Measurements from ENCODE around the gene KRT79.

DNA sequence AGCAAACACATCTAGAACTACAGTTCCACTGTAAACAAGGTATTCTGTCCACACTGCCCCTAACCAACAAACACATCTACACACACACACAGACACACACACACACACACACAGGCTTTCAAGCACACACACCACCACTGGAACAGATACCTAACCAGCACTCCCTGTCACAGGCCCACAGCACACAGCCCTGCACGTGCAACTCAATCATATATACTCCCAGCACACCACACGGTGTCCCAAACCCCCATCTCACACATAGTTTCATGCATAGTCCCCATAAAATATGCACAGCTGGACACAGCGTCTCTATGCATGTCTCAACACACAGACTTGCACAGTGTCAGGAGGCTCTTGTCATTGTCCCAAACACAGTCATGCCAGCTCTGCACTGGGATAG is 43.1 kb upstream of the KRT79 start:
- TF ChIP-seq, protein P1, sequence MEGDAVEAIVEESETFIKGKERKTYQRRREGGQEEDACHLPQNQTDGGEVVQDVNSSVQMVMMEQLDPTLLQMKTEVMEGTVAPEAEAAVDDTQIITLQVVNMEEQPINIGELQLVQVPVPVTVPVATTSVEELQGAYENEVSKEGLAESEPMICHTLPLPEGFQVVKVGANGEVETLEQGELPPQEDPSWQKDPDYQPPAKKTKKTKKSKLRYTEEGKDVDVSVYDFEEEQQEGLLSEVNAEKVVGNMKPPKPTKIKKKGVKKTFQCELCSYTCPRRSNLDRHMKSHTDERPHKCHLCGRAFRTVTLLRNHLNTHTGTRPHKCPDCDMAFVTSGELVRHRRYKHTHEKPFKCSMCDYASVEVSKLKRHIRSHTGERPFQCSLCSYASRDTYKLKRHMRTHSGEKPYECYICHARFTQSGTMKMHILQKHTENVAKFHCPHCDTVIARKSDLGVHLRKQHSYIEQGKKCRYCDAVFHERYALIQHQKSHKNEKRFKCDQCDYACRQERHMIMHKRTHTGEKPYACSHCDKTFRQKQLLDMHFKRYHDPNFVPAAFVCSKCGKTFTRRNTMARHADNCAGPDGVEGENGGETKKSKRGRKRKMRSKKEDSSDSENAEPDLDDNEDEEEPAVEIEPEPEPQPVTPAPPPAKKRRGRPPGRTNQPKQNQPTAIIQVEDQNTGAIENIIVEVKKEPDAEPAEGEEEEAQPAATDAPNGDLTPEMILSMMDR (IDR thresholded peaks at IDR 0.05; ENCODE audit: low read depth, low read length, poor library complexity, severe bottlenecking) = no peak
- no peak for TF ChIP-seq EZH2phosphoT487 (IDR thresholded peaks at IDR 0.05; ENCODE audit: borderline replicate concordance, low read length)

All from DOHH2 (cell line).